Thymus (tissue), 11 donors: Measurements from ENCODE around the gene TMEM119. TPM values are rescaled to one million over a fixed set of nuclear protein-coding genes. Genes with fewer than 3 reads are reported as not detected.
A peak's percentile ranks its signal among the peaks of the same experiment; 100 is the strongest.
"Not testable (repeated sequence)": the region's sequence is repeated elsewhere in the genome, so short reads cannot be mapped to it uniquely, and the experiment has no call there.

Experiments
- DNase-seq, 9 donors: peaks; one replicate each; pipeline ENCODE4 v3.0.0-alpha.2; 2013; ENCODE audit warnings: low spot score in 9 of 9, low read depth in 6 of 9, missing footprints in 1 of 9
- H3K27ac ChIP-seq, 2 donors: one replicate each; pipeline ENCODE4 v1.5.1; 2013; ENCODE audit warnings: control low read depth in 1 of 2, low read depth in 1 of 2, low read length in 1 of 2, mild to moderate bottlenecking in 1 of 2, moderate library complexity in 1 of 2
- H3K27me3 ChIP-seq, 2 donors: one replicate each; pipeline ENCODE4 v1.5.1; 2013; ENCODE audit warnings: low read length in 1 of 2; ENCODE audit not compliant: control insufficient read depth in 2 of 2, insufficient read depth in 1 of 2
- H3K36me3 ChIP-seq, 2 donors: one replicate each; pipeline ENCODE4 v1.5.1; 2013; ENCODE audit warnings: low read length in 1 of 2, mild to moderate bottlenecking in 1 of 2, moderate library complexity in 1 of 2; ENCODE audit not compliant: control insufficient read depth in 2 of 2, insufficient read depth in 2 of 2
- H3K4me1 ChIP-seq, 2 donors: one replicate each; pipeline ENCODE4 v1.5.1; 2013; ENCODE audit warnings: low read length in 2 of 2; ENCODE audit not compliant: control insufficient read depth in 2 of 2, insufficient read depth in 2 of 2
- H3K4me3 ChIP-seq, 2 donors: one replicate each; pipeline ENCODE4 v1.5.1; 2013; ENCODE audit warnings: low read length in 2 of 2, control low read depth in 1 of 2, mild to moderate bottlenecking in 1 of 2
- H3K9me3 ChIP-seq, 2 donors: one replicate each; pipeline ENCODE4 v1.5.1; 2013; ENCODE audit warnings: low read length in 1 of 2, mild to moderate bottlenecking in 1 of 2; ENCODE audit not compliant: control insufficient read depth in 2 of 2, insufficient read depth in 1 of 2
- WGBS: extraction: QIAGEN DNeasy Blood & Tissue Kit; methylation state at CpG from one replicate; pipeline ENCODE4 v1.1.7; 2013; 5-methylcytosine and 5-hydroxymethylcytosine counted together
- polyA plus RNA-seq: library from polyadenylated mRNA; stranded (reverse); fragments of 200-250 nt; gene quantifications from one replicate; pipeline ENCODE4 v1.2.3, GENCODE V29; 2013
- total RNA-seq: library from RNA; stranded (reverse); fragments of 120-200 nt; gene quantifications from one replicate; pipeline ENCODE4 v1.2.4, GENCODE V29; 2013
- donor health status: healthy.

TMEM119 gene
- total and polyA plus RNA-seq, 2 donors = 4.0 to 5.3 TPM

- Histone ChIP-seq H3K27ac (no peak overlapping the region), H3K9me3 (peaks cover 0 to 1% of the 10 kb centered on the region in 2 donors), H3K4me3 (no peak overlapping the region), H3K27me3 (no peaks in the 10 kb centered on the region), H3K36me3 (peaks cover 0 to 2% of the 10 kb centered on the region in 2 donors), H3K4me1 (peaks cover 25 to 34% of the 10 kb centered on the region in 2 donors)
- no peak for DNase-seq
- 80% methylated on average over 9 of the region's 9 CpGs for WGBS
These were observed 22.5 kb downstream of the TMEM119 start for GRCh38 chr12:108575199-108575912.

GRCh38 chr12:108574276-108574675 lies 23.6 kb downstream of the TMEM119 start:
- not testable (repeated sequence) for H3K27ac ChIP-seq, H3K27me3 ChIP-seq, H3K9me3 ChIP-seq, H3K36me3 ChIP-seq, H3K4me3 ChIP-seq, DNase-seq
- H3K4me1 ChIP-seq = peaks cover 35 to 44% of the 10 kb centered on the region in 2 donors
- 100% methylated on average over 1 of the region's 1 CpG for WGBS

- WGBS = 93% methylated on average over 2 of the region's 2 CpGs
- no peaks in the 10 kb centered on the region for H3K9me3 ChIP-seq
- peaks cover 0 to 9% of the 10 kb centered on the region in 2 donors for H3K36me3 ChIP-seq
- no peak overlapping the region for H3K4me3 ChIP-seq
- H3K4me1 ChIP-seq = peaks cover 39 to 52% of the 10 kb centered on the region in 2 donors
- no peak overlapping the region for H3K27ac ChIP-seq
- no peaks in the 10 kb centered on the region for H3K27me3 ChIP-seq
- DNase-seq = no peak
These were observed 24.6 kb downstream of the TMEM119 start for GRCh38 chr12:108573317-108573716.

- 90% methylated on average over 8 of the region's 8 CpGs for WGBS
These were observed 25.6 kb downstream of the TMEM119 start for GRCh38 chr12:108572166-108572790.

GRCh38 chr12:108571609-108572165 lies 26.2 kb downstream of the TMEM119 start:
- H3K4me3 ChIP-seq = no peak overlapping the region
- DNase-seq = no peak
- H3K9me3 ChIP-seq = no peaks in the 10 kb centered on the region
- H3K27me3 ChIP-seq = no peaks in the 10 kb centered on the region
- WGBS = 97% methylated on average over 8 of the region's 8 CpGs
- peak overlapping the region; percentile 82 to 99 for H3K27ac ChIP-seq
- H3K4me1 ChIP-seq = peaks cover 53 to 68% of the 10 kb centered on the region in 2 donors
- peaks cover 9 to 26% of the 10 kb centered on the region in 2 donors for H3K36me3 ChIP-seq

More at GRCh38 chr12:108572166-108572790, 25.6 kb downstream of the TMEM119 start:
- Histone ChIP-seq H3K27me3 (no peaks in the 10 kb centered on the region), H3K4me3 (no peak overlapping the region), H3K27ac (no peak overlapping the region), H3K36me3 (peaks cover 5 to 20% of the 10 kb centered on the region in 2 donors), H3K4me1 (peaks cover 49 to 62% of the 10 kb centered on the region in 2 donors), H3K9me3 (no peaks in the 10 kb centered on the region)
- no peak for DNase-seq

- Histone ChIP-seq H3K27me3 (no peaks in the 10 kb centered on the region), H3K27ac (peak overlapping the region; percentile 82 to 99), H3K36me3 (peaks cover 15 to 33% of the 10 kb centered on the region in 2 donors), H3K4me3 (no peak overlapping the region), H3K4me1 (peaks cover 60 to 74% of the 10 kb centered on the region in 2 donors), H3K9me3 (no peaks in the 10 kb centered on the region)
- DNase-seq = peak in 2 of 9 donors; percentile 47 to 75
- WGBS = 65% methylated on average over 3 of the region's 3 CpGs
These were observed 26.9 kb downstream of the TMEM119 start for GRCh38 chr12:108570743-108571608.

GRCh38 chr12:108568338-108569154 lies 29.3 kb downstream of the TMEM119 start:
- Histone ChIP-seq H3K4me3 (peak overlapping the region; percentile 0 to 24), H3K27ac (peak overlapping the region; percentile 86 to 99), H3K4me1 (peaks cover 66 to 86% of the 10 kb centered on the region in 2 donors), H3K27me3 (no peaks in the 10 kb centered on the region), H3K36me3 (peaks cover 28 to 54% of the 10 kb centered on the region in 2 donors), H3K9me3 (no peaks in the 10 kb centered on the region)
- 8% methylated on average over 10 of the region's 10 CpGs for WGBS
- DNase-seq = peak; percentile 69 to 96 (median 87)
